Fibroblast of lung (primary cell): ENCODE data around the gene SLC37A4. TPM values are rescaled to one million over a fixed set of nuclear protein-coding genes. Genes with fewer than 3 reads are reported as not detected.
"Not testable (repeated sequence)": the region's sequence is repeated elsewhere in the genome, so short reads cannot be mapped to it uniquely, and the experiment has no call there.

Experiments used
- DNase-seq, 2 donors: peaks; one replicate each; pipeline versions ENCODE4 v3.0.0 to v3.0.0-alpha.2; 2010; ENCODE audit warnings: low read depth in 2 of 2
- H2AFZ ChIP-seq: 2 replicates; pipeline ENCODE4 v1.5.1; 2012; ENCODE audit warnings: low read length, control low read depth, inconsistent platforms
- H3K27ac ChIP-seq: 2 replicates; pipeline ENCODE4 v1.5.1; 2011; ENCODE audit warnings: low read length, control low read depth; ENCODE audit not compliant: insufficient read depth
- H3K27me3 ChIP-seq: 2 replicates; pipeline ENCODE4 v1.5.1; 2011; ENCODE audit warnings: mild to moderate bottlenecking, low read length; ENCODE audit not compliant: control insufficient read depth, insufficient read depth
- H3K36me3 ChIP-seq: 2 replicates; pipeline ENCODE4 v1.5.1; 2011; ENCODE audit warnings: low read length; ENCODE audit not compliant: control insufficient read depth, insufficient read depth
- H3K4me1 ChIP-seq: 2 replicates; pipeline ENCODE4 v1.5.1; 2011; ENCODE audit warnings: low read length; ENCODE audit not compliant: control insufficient read depth, insufficient read depth; ENCODE audit errors: extremely low read depth
- H3K4me2 ChIP-seq: 2 replicates; pipeline ENCODE4 v1.5.1; 2011; ENCODE audit warnings: low read length, control low read depth; ENCODE audit not compliant: insufficient read depth; ENCODE audit errors: extremely low read depth
- H3K4me3 ChIP-seq, 4 experiments: fragments of 200-600 bp in 1 of 4; sonication (generic) in 1 of 4; replicated peaks in 1 of 4; 2 replicates each; pipeline ENCODE4 v1.5.1; 2011 to 2016; ENCODE audit warnings: low read length in 4 of 4, low read depth in 3 of 4, mild to moderate bottlenecking in 3 of 4, control low read depth in 2 of 4, inconsistent platforms in 1 of 4, mixed read lengths in 1 of 4; ENCODE audit not compliant: insufficient read depth in 1 of 4; ENCODE audit errors: control extremely low read depth in 1 of 4
- H3K79me2 ChIP-seq: 2 replicates; pipeline ENCODE4 v1.5.1; 2012; ENCODE audit warnings: mild to moderate bottlenecking, low read length, inconsistent platforms; ENCODE audit not compliant: control insufficient read depth, insufficient read depth
- H3K9ac ChIP-seq: 2 replicates; pipeline ENCODE4 v1.5.1; 2011; ENCODE audit warnings: mild to moderate bottlenecking, low read length, control low read depth; ENCODE audit not compliant: insufficient read depth
- H3K9me3 ChIP-seq: 2 replicates; pipeline ENCODE4 v1.5.1; 2012; ENCODE audit warnings: low read depth, low read length; ENCODE audit not compliant: control insufficient read depth, insufficient read depth
- H4K20me1 ChIP-seq: 2 replicates; pipeline ENCODE4 v1.5.1; 2011; ENCODE audit warnings: low read length; ENCODE audit not compliant: control insufficient read depth, insufficient read depth; ENCODE audit errors: extremely low read depth
- EZH2 ChIP-seq: IDR thresholded peaks from 2 replicates; pipeline ENCODE4 v1.5.1; 2012; ENCODE audit warnings: low read length, control low read depth, mild to moderate bottlenecking; ENCODE audit errors: missing control alignments
- polyA plus RNA-seq, 2 donors: library from polyadenylated mRNA; depleted of rRNA in 1 of 2; stranded (reverse) in 1 of 2; unstranded in 1 of 2; fragments of >200 nt; gene quantifications; 2 replicates each; pipeline ENCODE4 v1.2.1, GENCODE V29; 2011 to 2012; ENCODE audit warnings: missing spikeins in 1 of 2
- total RNA-seq: library from RNA; depleted of rRNA; stranded (reverse); fragments of >200 nt; gene quantifications from 2 replicates; pipeline ENCODE4 v1.2.1, GENCODE V29; 2014
- TF ChIP-seq, protein P1 (sequence below), 2 donors: IDR thresholded peaks in 1 of 2; conservative IDR thresholded peaks in 1 of 2; 1 replicate in 1 of 2; 2 replicates in 1 of 2; pipeline ENCODE4 v1.5.1; 2011 to 2012; ENCODE audit warnings: low read length in 2 of 2, control low read depth in 1 of 2, inconsistent platforms in 1 of 2, low read depth in 1 of 2, mild to moderate bottlenecking in 1 of 2

SLC37A4 gene
- total and polyA plus RNA-seq, 2 donors (not counting 1 experiment from before 2014, with no cell fraction given) = 10.1 to 12.6 TPM

DNA sequence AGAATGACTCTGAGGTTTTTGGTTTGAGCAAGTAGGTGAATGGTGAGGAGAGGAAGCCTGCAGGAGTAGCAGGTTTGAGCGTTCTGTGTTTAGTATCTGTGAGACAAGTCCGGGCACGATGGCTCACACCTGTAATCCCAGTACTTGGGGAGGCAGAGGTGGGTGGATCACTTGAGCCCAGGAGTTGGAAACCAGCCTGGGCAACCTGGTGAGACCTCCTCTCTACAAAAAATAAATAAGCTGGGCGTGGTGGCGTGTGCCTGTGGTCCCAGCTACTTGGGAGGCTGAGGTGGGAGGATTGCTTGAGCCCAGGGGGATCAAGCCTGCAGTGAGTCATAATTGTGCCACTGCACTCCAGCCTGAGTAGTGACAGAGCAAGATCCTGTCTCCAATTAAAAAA is 42.4 kb downstream of the SLC37A4 start:
- no peaks in the 10 kb centered on the region for H3K79me2 ChIP-seq
- no peak overlapping the region for H2AFZ ChIP-seq
- H4K20me1 ChIP-seq = no peaks in the 10 kb centered on the region
- no peaks in the 10 kb centered on the region for H3K9me3 ChIP-seq
- H3K4me3 ChIP-seq = no peak overlapping the region
- no peak overlapping the region for H3K27ac ChIP-seq
- no peak overlapping the region for H3K4me2 ChIP-seq
- no peaks in the 10 kb centered on the region for H3K4me1 ChIP-seq
- TF ChIP-seq, protein P1, sequence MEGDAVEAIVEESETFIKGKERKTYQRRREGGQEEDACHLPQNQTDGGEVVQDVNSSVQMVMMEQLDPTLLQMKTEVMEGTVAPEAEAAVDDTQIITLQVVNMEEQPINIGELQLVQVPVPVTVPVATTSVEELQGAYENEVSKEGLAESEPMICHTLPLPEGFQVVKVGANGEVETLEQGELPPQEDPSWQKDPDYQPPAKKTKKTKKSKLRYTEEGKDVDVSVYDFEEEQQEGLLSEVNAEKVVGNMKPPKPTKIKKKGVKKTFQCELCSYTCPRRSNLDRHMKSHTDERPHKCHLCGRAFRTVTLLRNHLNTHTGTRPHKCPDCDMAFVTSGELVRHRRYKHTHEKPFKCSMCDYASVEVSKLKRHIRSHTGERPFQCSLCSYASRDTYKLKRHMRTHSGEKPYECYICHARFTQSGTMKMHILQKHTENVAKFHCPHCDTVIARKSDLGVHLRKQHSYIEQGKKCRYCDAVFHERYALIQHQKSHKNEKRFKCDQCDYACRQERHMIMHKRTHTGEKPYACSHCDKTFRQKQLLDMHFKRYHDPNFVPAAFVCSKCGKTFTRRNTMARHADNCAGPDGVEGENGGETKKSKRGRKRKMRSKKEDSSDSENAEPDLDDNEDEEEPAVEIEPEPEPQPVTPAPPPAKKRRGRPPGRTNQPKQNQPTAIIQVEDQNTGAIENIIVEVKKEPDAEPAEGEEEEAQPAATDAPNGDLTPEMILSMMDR (conservative IDR thresholded peaks at IDR 0.05 in 1 of 2, IDR thresholded peaks at IDR 0.05 in 1 of 2; ENCODE audit: low read depth in 1 of 2, low read length in 2 of 2) = no peak
- no peak for TF ChIP-seq EZH2
- no peaks in the 10 kb centered on the region for H3K27me3 ChIP-seq
- no peaks in the 10 kb centered on the region for H3K36me3 ChIP-seq
- no peak overlapping the region for H3K9ac ChIP-seq
- no peak for DNase-seq

DNA sequence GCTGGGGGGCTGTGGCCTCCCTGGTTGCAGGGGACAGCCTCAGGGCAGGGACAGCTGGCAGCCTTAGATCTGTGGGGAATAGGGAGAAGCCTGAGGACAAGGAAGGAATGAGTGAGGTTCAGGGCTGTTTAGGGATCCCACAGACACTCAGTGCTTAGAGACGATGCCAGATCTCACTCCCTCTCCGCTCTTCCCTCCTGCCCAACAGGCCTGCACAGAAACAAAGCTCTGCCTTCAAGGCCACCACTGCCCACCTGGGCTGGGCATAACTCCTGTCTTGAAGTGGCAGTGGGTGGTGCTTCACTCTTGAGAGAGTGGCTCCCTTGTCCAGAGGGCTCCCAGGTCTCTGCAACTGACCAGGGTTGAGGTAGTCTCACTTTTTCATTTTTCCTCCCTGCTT is 45.9 kb downstream of the SLC37A4 start:
- TF ChIP-seq, protein P1 (conservative IDR thresholded peaks at IDR 0.05 in 1 of 2, IDR thresholded peaks at IDR 0.05 in 1 of 2; ENCODE audit: low read depth in 1 of 2, low read length in 2 of 2) = no peak
- TF ChIP-seq EZH2 = no peak
- H3K4me2 ChIP-seq = no peak overlapping the region
- DNase-seq = no peak

DNA sequence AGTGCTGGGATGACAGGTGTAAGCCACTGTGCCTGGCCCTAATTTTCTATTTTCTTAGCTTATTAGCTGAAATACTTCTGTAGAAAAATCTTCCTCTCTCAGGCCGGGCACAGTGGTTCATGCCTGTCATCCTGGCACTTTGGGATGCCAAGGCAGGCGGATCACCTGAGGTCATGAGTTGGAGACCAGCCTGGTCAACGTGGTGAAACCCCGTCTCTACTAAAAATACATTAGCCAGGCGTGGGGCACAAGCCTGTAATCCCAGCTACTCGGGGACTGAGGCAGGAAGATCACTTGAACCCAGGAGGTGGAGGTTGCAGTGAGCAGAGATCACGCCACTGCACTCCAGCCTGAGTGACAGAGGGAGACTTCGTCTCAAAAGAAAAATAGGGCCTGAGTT is 46.3 kb downstream of the SLC37A4 start:
- H3K79me2 ChIP-seq, H3K4me3 ChIP-seq, H3K27ac ChIP-seq, H3K9ac ChIP-seq, H3K4me1 ChIP-seq, H3K4me2 ChIP-seq, DNase-seq, H3K27me3 ChIP-seq, H2AFZ ChIP-seq, H4K20me1 ChIP-seq, H3K9me3 ChIP-seq, H3K36me3 ChIP-seq: not testable (repeated sequence)

More for the DNA sequence above, 45.9 kb downstream of the SLC37A4 start:
- no peaks in the 10 kb centered on the region for H3K9me3 ChIP-seq
- no peaks in the 10 kb centered on the region for H4K20me1 ChIP-seq
- H3K9ac ChIP-seq = no peak overlapping the region
- no peaks in the 10 kb centered on the region for H3K4me1 ChIP-seq
- H2AFZ ChIP-seq = no peak overlapping the region
- no peaks in the 10 kb centered on the region for H3K27me3 ChIP-seq
- H3K36me3 ChIP-seq = no peaks in the 10 kb centered on the region
- no peak overlapping the region for H3K4me3 ChIP-seq
- no peak overlapping the region for H3K27ac ChIP-seq
- H3K79me2 ChIP-seq = no peaks in the 10 kb centered on the region
